ENCODE data around the gene DYNLRB1.
A peak's percentile ranks its signal among the peaks of the same experiment; 100 is the strongest.

Gene DYNLRB1

DNA sequence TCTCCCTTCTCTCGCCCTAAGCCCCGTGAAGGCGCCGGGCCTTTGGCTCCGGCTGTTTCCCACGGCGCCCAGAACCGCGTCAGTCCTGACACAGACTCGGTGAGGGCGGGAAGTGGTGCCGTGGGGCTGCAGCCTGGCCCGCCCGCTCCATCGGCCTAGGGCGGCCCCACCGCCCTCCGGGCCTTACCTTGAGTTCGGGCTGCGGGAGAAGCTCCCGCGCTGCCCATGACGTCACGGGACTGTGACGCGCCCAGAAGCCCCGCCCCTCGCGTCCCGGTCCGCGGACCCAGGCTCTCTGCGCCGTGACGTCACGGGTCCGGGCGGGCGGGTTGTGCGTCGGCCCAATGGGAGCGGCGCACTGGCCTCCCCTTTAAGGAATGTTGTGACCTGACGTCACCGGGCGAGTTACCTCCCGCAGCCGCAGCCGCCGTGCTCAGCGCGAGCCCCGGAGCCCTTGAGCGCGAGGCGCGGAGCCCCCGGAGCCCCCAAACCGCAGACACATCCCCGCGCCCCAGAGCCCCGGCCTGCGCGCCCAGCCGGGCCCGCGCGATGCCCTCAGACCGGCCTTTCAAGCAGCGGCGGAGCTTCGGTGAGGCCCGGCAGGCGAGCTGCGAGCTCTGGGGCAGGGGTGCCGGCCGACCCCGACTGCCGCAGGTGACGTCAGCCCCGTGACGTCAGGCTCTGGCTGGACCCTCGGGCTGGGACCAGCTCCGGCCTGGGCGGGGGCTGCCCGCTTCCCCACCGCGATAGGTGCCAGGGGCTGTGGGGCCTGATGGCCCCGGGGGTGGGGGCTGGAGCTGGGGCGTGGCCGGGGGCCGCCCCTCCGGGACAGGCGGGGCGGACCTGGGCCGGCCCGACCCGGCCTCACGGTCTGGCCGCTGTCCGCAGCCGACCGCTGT, 42.3 kb downstream of the DYNLRB1 start, which contains the start of gene MAP1LC3A:
Gene MAP1LC3A (plus strand): TSS at position 399 of the 899 bp plus-strand sequence. CDS start 151 bp downstream, at position 550.
- DNase-seq (ENCODE audit: low read depth in 2 of 2): peak; percentile 86 to 91

DNA sequence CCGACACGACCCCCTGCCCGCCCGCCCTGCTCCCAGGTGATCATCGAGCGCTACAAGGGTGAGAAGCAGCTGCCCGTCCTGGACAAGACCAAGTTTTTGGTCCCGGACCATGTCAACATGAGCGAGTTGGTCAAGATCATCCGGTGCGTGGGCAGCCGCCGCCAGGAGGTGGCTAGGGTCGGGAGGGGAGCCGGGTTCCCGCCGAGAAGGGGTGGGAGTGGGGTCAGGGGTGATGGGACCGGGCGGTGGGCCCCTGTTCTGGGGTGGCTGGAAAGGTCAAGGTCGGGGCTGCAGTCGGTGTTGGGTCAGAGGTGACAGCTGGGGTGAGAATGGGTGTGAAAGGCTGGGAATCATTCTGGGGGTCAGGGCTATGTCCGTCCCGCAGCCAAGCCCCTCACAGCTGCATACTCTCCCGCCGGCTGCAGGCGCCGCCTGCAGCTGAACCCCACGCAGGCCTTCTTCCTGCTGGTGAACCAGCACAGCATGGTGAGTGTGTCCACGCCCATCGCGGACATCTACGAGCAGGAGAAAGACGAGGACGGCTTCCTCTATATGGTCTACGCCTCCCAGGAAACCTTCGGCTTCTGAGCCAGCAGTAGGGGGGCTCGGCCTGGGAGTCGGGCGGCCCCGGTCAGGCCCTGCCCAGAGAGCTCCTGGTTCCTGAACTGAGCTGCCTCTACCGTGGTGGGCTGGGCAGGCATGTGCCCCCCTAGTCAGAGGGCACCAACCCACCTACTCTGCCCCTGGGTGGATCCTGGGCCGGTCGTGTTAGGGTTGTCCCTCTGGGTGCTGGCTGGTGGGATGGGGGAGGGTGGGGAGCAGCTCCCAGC, 43.3 kb downstream of the DYNLRB1 start:
- no peak for DNase-seq (ENCODE audit: low read depth in 2 of 2)

DNA sequence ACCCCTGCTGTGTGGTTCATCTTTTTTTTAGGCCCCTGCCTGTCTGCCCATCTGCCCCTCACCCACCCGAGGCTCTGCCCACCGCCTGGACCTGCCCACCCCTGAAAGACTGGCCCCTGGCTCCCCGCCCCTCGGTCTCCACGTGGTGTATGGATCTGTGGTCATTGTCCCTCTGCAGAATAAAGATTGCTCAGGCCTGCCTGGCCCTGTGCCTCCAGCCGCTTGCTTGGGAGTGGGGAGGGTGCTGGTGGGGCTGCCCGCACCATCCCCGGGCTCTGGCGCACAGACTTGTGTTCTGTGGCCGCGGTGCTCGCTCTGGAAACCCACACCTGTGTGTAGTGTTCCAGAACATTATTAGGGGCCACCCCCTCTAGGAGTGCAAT, 43.9 kb downstream of the DYNLRB1 start:
- no peak for DNase-seq (ENCODE audit: low read depth in 2 of 2)

DNA sequence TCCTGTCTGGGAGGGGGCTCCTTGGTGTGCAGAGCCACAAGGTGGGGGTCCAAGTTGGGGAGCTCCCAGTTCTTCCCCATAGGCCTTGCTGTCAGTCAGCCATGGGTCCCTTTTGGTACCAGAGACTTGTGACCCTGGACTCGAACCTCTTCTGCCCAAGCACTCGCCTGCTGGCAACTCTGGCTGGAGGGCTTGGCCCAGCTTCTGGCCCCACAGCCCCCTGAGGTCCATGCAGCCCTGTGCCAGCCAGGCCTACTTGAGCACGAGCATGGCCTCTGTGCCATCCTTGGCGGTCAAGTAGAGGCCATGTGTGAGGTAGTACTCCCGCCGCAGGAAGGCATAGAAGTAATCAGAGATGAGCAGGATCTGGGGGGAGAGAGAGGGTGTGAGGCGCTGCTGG, 44.4 kb downstream of the DYNLRB1 start:
- DNase-seq (ENCODE audit: low read depth in 2 of 2): no peak

DNA sequence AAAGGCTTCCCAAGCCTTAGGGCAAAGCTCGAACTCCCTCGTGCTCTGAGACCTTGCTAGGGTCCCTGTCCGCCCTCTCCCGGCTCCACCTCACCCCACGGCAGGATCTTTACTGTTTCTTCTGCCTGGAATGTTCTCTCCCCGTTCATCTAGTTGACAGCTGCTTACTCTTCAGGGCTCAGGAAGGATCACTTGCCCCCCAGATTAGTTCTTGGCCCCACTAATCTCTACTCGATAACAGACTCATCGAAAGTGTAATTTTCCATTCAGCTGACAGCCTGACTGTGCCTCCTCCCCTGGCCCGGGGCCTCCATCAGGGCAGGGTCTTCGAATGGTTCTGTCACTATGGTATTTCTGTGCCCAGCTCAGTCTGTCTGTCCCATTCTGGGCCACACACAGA, 45.4 kb downstream of the DYNLRB1 start:
- DNase-seq (ENCODE audit: low read depth in 2 of 2): no peak

DNA sequence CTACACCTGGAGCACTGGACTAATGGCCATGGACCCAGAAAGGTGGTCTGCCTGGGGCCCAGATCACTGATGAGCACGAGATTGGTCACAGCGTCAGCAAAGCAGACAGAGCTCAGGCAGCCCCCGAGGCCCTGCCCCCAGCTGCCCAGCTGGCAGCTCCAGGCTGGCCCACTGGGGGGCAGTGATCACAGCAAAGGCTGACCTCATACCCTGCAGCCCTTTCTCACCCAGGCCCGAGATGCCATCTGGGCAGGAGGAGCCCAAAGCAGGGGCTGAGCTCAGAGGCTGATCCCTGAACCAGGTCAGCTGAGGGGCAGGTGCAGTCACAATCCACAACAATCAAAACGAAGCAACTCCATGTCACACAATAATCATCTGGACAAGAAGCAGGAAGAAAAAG, 46.4 kb downstream of the DYNLRB1 start:
- DNase-seq (ENCODE audit: low read depth in 2 of 2): no peak

DNA sequence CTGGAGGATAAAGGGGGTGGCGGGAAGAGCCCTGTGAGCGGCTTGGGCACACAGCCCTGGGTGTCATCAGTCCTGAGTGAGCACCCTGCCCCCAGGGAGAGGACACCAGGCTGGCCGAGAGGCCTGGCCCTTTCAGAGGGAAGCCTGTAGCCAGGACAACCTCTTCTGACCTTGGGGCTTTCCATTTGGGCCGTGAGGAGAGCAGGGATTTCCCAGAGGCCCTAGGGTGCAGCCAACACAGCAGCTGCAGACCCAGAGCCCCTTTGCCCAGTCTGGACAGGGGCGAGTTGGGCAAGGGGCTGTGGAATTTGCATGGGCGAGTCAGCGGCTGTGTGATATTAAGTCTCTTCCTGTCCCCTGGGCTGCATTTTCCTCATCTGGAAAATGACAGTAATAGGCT, 48.6 kb downstream of the DYNLRB1 start:
- DNase-seq (ENCODE audit: low read depth in 2 of 2): no peak

DNA sequence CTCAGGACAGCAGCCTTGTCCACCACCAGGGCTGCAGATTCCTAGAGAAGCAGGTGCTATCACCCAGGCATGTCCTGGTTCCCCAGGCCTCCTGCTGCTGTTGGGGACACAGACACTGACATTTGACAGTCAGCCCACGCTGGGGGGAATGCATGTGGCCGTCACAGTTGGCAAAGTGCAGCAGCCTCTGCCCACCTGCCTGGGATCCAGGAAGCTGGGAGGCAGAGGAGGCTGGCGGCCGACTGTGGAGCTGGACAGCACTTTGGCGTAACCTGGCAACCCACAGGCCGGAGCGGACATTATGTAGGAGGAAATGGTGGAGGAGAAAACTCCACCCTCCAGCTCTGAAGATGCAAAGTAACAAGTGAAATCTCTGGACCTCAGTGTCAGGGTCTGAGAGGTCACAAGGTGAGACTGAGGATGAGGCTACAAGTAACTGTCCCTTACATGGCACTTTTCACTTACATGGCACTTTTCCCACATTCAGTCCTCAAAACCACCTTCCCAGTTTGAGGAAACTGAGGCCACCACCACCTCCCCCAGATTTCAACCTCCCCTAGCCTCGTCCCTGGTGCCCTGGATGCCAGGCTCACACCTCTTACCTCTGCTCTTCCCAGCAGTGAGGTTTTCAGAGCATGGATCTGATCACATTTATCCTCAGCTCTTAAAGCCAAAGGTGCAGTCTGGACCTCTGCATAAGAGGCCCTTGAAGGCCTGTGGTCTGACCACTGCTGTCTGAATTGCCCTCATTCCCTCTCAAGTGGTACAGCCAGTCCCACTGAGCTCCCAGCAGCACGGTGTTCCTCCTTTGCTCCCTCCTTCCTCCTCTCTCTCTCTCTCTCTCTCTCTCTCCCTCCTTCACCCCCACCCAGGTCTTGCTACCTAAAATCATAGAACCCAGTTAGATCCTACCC, 51.0 kb downstream of the DYNLRB1 start:
- no peak for DNase-seq (ENCODE audit: low read depth in 2 of 2)

DNA sequence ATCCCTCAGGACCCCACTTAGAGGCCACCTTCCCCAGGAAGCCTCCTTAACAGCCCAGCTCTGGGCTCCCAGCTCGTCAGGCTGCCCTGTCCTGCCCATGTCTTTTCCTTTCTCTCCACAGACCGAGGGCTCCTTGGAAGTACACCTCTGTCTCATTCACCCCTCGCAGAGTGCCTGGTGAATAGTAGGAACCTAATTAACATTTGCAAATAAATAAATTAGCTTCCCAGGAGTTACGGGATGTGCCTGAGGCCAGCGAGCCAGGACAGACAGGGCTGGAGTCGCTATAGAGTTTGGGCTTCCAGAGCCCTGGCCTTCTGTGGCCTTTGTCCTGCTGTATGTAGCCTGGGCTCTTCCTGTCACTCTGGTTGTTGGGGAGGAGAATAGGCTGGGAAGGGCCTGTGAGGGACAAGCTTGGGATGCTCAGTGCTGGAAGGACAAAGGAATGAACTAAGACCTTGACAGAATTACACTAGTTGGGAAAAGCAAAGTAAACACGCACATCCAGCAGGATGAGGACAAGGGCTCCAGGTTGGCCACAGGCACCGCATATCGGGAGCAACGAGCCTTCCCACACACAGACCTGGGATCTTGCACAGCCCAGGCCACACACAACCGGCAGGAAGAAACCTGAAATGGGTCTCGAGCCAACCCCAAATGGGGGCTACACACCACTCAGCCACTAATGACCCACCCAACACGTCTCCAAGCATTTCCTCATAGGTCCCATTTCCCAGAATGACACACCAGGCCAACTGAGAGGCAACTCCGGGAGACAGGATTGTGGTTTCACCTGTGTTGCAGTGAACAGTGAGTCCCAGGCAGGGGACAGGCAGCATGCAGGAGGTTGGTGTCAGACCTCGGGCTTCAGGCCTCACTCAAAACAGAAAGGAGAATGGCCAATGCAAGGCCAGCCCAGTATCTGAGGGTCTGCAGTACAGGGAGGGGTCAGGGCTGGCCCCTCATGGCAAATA, 52.0 kb downstream of the DYNLRB1 start:
- DNase-seq (ENCODE audit: low read depth in 2 of 2): no peak

DNA sequence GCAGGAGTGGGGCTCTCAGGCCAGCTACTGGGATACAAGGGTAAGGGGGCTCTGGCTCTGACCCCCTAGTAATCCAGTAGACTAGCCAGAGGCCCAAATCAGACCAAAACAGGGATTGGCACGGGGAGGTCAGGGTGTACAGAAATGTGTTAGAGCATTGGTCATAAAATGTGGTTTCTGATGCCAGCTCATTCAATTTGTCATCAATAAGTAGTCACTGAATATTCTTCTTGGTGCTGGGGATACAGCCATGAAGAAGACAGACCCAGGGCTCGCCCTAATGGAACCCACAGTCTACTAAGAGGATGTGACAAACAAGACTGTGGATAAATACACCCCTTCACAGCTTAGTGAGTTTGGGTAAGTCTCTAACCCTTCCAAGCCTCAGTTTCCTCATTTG, 53.4 kb downstream of the DYNLRB1 start:
- DNase-seq (ENCODE audit: low read depth in 2 of 2): no peak

DNA sequence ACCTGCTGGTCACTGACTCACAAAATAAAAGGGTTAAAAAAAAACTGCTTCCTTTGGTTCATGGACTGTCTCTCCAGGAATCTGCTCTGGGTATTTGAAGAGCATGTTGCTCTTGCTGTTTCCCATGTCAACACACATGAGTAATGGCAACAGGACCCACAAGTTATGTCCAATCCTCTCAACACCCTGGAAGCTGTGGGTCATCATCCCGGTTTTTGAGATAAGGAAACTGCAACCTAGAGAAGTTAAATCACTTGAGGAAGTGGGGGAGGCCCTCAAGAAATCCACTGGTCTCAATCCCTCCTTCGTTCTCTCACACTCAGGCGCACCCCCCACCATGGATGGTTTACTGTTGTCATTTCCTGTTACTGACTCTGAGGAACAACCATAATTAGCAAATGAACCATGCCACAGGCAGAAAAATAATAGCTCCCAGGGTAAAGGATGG, 54.7 kb downstream of the DYNLRB1 start:
- no peak for DNase-seq (ENCODE audit: low read depth in 2 of 2)

DNA sequence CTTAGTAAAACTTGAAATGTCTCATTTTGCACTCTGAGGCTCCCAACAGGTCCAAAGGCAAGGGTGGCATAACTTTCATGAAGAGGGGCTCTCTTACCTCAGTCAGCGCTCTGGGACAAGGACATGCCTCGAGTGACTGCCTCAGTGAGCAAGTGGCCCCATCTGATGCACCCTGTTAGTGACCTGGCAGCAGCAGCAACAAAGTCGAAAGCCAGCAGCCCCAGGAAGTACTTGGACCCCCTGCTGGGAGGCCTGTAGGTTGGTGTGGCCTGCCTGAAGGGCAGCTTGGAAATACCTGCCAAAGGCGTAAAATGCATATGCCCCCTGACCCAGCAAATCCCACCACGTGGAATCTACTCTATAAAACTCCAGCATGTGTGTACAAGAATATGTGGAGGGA, 55.5 kb downstream of the DYNLRB1 start:
- no peak for DNase-seq (ENCODE audit: low read depth in 2 of 2)

DNA sequence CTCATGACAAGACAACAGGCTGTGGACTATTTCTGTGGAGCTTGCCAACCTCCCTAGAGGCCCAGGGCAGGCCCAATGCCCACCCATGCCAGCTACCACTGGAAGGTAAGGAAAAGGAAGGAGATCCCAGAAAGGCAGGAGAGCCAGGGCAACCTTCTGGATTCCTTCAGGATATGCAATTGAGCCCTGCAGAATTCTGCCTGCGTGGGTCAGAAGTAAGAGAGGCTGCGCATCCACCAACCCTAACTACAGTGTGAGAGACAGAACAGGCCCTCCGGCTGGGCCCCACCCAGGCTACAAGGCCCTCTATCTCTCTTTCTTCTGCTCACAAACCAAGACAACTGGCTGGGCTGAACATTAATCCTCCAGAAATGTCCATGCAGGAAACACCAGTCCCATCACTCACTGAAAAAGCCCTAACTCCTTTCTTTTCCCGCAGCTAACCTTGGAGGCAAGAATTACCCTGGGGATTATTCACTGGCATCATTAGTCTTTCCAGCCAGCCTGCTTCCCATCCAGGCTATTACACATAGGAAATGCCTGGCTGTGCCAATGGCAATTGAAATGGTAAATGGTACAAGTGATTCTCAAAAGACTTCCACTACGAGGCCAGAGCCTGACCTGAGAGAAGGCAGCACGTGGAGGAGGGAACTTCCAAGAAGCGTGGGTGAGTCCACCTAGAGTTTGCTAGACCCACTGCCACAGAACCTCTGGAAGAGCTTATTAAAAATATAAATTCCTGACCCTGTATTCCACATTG, 57.5 kb downstream of the DYNLRB1 start:
- no peak for DNase-seq (ENCODE audit: low read depth in 2 of 2)

DNA sequence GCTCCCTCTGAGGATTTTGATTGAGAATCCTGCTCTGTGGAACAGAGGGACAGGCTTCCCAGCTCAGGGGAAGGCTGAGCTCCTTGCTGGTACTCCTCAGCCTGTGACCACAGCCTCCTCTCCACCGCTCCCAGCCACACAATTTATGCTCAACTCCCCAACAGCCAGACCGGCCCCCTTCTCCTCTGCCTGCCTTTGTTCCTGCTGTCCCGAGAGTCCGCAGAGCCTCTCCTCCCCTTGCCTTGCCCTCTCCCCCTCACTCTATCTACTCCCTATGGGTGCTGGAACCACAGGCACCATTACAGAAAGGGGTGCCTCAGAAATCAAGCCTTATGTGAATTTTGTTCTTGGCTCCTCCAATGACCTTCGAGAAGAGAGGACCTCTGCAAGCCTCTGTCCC, 58.2 kb downstream of the DYNLRB1 start:
- DNase-seq (ENCODE audit: low read depth in 2 of 2): no peak

DNA sequence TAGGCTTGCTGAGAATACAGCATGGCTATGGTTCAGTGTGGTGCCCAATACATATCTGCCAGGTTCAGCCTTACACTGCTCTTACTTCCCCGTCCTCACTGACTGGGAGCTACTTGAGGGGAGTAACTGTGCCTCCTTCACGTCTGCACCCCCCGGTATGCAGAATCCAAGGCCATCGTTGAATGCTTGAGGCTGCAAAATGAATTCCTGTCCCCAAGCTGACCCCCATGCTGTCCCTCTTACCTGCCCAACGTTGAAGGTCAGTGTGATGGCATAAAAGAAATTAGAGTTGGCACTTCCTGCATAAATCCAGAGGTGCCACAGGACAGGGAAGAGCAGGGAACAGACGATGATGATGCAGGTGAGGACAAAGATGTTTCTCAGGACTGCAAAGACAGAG, 58.6 kb downstream of the DYNLRB1 start:
- DNase-seq (ENCODE audit: low read depth in 2 of 2): no peak

DNA sequence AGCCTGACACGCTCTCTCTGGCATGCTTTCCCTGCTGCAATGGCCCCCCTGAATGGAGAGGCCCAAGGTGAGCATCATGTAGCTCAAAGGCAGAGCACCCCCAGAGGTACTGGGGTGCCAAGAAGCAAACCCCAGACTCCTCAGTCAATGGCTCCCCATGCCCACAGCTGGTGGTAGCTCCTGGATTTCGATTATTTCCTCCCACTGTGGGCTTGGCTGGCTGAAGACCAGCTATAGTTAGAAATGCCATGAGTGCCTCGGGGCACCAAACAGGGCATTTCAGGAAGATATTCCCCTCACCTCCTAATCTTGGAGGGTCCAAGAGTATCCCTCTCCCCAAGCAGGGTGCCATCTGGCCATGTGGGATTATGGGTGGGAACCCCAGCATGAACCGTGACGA, 59.0 kb downstream of the DYNLRB1 start:
- no peak for DNase-seq (ENCODE audit: low read depth in 2 of 2)

DNA sequence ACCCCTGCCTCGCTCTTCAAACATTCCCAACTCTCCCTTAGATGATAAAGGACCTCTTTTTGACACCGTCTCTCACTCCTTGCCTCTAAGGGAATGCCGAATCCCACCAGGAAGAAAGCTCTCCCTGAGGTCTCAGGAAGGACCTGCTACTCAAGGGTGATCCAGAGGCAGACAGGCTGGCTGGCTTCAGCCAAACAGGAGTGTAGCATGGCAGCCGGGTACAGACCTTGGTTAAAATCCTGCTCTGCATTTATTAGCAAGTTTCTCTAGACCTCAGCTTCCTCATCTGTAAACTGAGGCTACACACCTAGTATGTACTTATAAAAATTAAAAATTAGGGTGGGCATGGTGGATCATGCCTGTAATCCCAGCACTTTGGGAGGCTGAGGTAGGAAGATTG, 59.5 kb downstream of the DYNLRB1 start:
- DNase-seq (ENCODE audit: low read depth in 2 of 2): no peak

DNA sequence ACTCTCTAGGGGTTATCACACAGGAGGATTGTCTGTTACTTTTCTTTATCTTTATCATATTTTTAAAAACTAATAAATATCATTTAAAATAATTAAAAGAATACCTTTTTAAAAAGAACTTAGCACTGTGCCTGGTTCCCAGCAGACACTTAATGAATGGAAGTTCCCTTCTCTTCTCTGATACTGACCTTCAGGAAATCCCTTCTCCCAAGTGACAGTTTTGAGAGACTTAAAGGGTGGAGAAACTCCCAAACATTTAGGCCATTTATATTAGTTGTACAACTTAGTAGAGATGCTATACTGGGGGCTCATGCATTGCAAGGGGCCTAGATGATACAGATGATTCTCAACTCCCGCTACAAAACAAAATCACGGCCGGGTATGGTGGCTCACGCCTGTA, 60.8 kb downstream of the DYNLRB1 start:
- no peak for DNase-seq (ENCODE audit: low read depth in 2 of 2)

DNA sequence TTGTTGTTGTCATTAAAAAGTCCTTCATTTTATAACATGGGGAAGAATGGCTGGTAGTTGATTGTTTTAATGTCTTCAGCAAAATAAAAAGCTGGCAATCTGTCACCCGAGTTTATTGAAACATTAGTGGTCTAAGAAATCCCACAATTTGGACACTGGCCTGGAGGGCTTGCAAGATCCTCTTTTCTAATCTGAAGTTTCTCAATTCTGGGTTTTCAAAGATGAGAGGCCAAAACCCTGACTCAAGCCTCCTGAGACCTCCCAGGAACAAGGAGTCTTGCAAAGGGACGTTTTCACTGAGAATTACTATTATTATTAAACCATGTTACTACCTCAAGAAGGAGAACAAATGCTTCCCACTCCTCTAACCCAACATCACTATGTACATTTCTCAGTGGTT, 61.8 kb downstream of the DYNLRB1 start:
- DNase-seq (ENCODE audit: low read depth in 2 of 2): no peak

DNA sequence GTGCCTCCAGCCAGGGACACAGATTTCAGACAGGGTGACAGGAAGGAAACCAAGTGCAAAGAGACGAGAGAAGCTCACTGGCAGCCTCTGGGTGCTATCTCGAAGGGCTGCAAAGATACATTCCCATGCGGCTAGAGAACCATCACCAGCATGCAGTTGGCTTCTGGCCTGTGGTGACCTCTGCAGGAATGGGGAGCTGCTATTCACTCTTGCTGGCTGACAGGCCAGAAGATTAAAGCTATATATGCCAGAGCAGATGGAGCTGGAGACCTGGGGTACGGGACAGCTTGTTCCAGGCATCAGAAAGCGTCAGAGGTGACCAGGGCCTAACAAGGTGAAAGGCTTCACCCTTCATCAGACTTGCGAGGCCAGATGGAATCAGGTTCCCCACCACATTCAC, 62.3 kb downstream of the DYNLRB1 start:
- no peak for DNase-seq (ENCODE audit: low read depth in 2 of 2)
